Subcutaneous abdominal adipose tissue (tissue), 5 donors: ENCODE results near the gene FCRL6.
A peak's percentile ranks its signal among the peaks of the same experiment; 100 is the strongest.

Experiments used
- H3K27ac ChIP-seq: one replicate; pipeline ENCODE4 v1.7.0; 2013; ENCODE audit warnings: low read depth, mild to moderate bottlenecking, inconsistent platforms, low read length, moderate library complexity
- H3K27me3 ChIP-seq, 5 donors: one replicate each; pipeline ENCODE4 v1.7.0; 2013; ENCODE audit warnings: low read length in 5 of 5, inconsistent platforms in 1 of 5; ENCODE audit not compliant: control insufficient read depth in 5 of 5, insufficient read depth in 4 of 5
- H3K36me3 ChIP-seq, 5 donors: one replicate each; pipeline ENCODE4 v1.7.0; 2013; ENCODE audit warnings: low read length in 5 of 5; ENCODE audit not compliant: control insufficient read depth in 5 of 5, insufficient read depth in 5 of 5
- H3K4me1 ChIP-seq, 5 donors: one replicate each; pipeline ENCODE4 v1.7.0; 2013; ENCODE audit warnings: low read length in 5 of 5, mild to moderate bottlenecking in 3 of 5, moderate library complexity in 1 of 5; ENCODE audit not compliant: control insufficient read depth in 5 of 5, insufficient read depth in 5 of 5
- H3K4me3 ChIP-seq, 5 donors: one replicate each; pipeline ENCODE4 v1.7.0; 2013; ENCODE audit warnings: low read length in 5 of 5, low read depth in 1 of 5
- H3K9ac ChIP-seq, 5 donors: one replicate each; pipeline ENCODE4 v1.7.0; 2013; ENCODE audit warnings: low read length in 5 of 5, mild to moderate bottlenecking in 4 of 5, moderate library complexity in 3 of 5
- H3K9me3 ChIP-seq, 5 donors: one replicate each; pipeline ENCODE4 v1.7.0; 2013; ENCODE audit warnings: low read length in 5 of 5; ENCODE audit not compliant: control insufficient read depth in 5 of 5
- donor health status: healthy.
- donor health status: healthy.
- donor health status: healthy.
- donor health status: healthy.
- donor health status: healthy.

The FCRL6 gene

GRCh38 chr1:159845751-159846629, 43.8 kb downstream of the FCRL6 start:
- Histone ChIP-seq H3K4me3 (no peak overlapping the region), H3K27me3 (no peaks in the 10 kb centered on the region), H3K9me3 (no peaks in the 10 kb centered on the region), H3K9ac (no peak overlapping the region), H3K36me3 (no peaks in the 10 kb centered on the region), H3K4me1 (no peaks in the 10 kb centered on the region), H3K27ac (no peak overlapping the region)

DNA sequence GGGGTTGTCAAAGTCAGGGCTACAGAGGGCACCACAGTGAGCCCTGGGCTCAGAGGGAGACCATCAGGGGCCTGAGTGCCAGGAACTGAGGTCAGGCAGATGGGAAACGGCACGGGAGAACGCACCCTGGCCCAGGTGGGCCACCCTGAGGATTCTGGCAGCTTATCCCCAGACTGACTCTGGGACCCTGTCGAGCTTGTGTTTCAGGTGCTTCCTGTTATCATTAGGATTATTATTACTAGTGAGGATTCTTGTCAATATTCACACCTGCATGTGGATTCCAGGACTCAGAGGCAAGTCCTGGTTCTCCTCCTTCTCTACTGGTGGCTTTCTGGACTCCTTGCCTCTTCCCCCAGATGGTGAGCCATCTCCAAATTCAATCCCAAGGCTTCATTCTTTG, 45.1 kb downstream of the FCRL6 start:
- Histone ChIP-seq H3K9ac (no peak overlapping the region), H3K27ac (no peak overlapping the region), H3K4me1 (no peaks in the 10 kb centered on the region), H3K36me3 (no peaks in the 10 kb centered on the region), H3K4me3 (no peak overlapping the region), H3K27me3 (no peaks in the 10 kb centered on the region), H3K9me3 (no peaks in the 10 kb centered on the region)

DNA sequence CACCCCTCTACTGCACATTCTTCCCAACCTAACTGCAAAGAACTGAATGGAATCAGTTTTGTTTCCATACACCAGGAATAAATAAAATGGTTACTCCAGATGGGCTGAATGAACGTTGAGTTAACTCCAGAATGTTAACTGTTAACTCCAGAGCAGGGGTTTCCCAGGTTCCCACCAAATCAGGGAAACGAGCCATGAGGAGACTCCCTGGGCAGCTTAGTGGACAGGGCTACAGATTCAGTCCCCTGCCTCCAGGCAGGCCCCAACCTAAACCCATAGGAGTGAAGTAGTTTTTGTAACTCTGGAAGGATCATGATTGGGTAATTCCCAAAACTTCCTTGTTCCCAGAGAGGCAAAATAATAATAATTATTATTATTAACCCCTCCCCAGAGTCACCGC, 46.2 kb downstream of the FCRL6 start:
- Histone ChIP-seq H3K9me3 (no peaks in the 10 kb centered on the region), H3K4me3 (no peak overlapping the region), H3K9ac (no peak overlapping the region), H3K36me3 (no peaks in the 10 kb centered on the region), H3K27ac (no peak overlapping the region), H3K4me1 (peaks cover 0 to 2% (median 0%) of the 10 kb centered on the region in 5 donors), H3K27me3 (no peaks in the 10 kb centered on the region)

GRCh38 chr1:159849626-159850366, 47.6 kb downstream of the FCRL6 start:
- Histone ChIP-seq H3K27ac (no peak overlapping the region), H3K4me1 (peaks cover 0 to 15% (median 7%) of the 10 kb centered on the region in 5 donors), H3K36me3 (no peaks in the 10 kb centered on the region), H3K4me3 (no peak overlapping the region), H3K27me3 (no peaks in the 10 kb centered on the region), H3K9me3 (no peaks in the 10 kb centered on the region), H3K9ac (no peak overlapping the region)

GRCh38 chr1:159851407-159851806, 49.2 kb downstream of the FCRL6 start:
- H3K4me3 ChIP-seq, result no peak overlapping the region
- peaks cover 0 to 24% (median 15%) of the 10 kb centered on the region in 5 donors for H3K4me1 ChIP-seq
- no peaks in the 10 kb centered on the region for H3K9me3 ChIP-seq
- no peaks in the 10 kb centered on the region for H3K36me3 ChIP-seq
- no peak overlapping the region for H3K27ac ChIP-seq
- no peak overlapping the region for H3K9ac ChIP-seq
- no peaks in the 10 kb centered on the region for H3K27me3 ChIP-seq

- H3K9ac ChIP-seq, result peak overlapping the region; percentile 38 to 77 (median 68)
- H3K36me3 ChIP-seq, result no peaks in the 10 kb centered on the region
- peak overlapping the region in 4 of 5 donors; percentile 70 to 81 (median 76) for H3K4me3 ChIP-seq
- H3K27ac ChIP-seq, result peak overlapping the region; percentile 58
- no peaks in the 10 kb centered on the region for H3K27me3 ChIP-seq
- peaks cover 0 to 24% (median 15%) of the 10 kb centered on the region in 5 donors for H3K4me1 ChIP-seq
- no peaks in the 10 kb centered on the region for H3K9me3 ChIP-seq
Observed at GRCh38 chr1:159853417-159854115, 51.4 kb downstream of the FCRL6 start.

- peak overlapping the region; percentile 58 for H3K27ac ChIP-seq
- H3K9ac ChIP-seq, result peak overlapping the region; percentile 38 to 77 (median 68)
- no peaks in the 10 kb centered on the region for H3K27me3 ChIP-seq
- H3K4me1 ChIP-seq, result peaks cover 0 to 24% (median 15%) of the 10 kb centered on the region in 5 donors
- H3K9me3 ChIP-seq, result no peaks in the 10 kb centered on the region
- peak overlapping the region in 4 of 5 donors; percentile 70 to 81 (median 76) for H3K4me3 ChIP-seq
- H3K36me3 ChIP-seq, result no peaks in the 10 kb centered on the region
Observed at GRCh38 chr1:159854116-159854692, 52.0 kb downstream of the FCRL6 start.

- H3K9me3 ChIP-seq, result no peaks in the 10 kb centered on the region
- no peaks in the 10 kb centered on the region for H3K27me3 ChIP-seq
- H3K27ac ChIP-seq, result peak overlapping the region; percentile 58
- H3K4me1 ChIP-seq, result peaks cover 0 to 24% (median 15%) of the 10 kb centered on the region in 5 donors
- peak overlapping the region; percentile 59 to 81 (median 72) for H3K4me3 ChIP-seq
- peak overlapping the region; percentile 38 to 77 (median 68) for H3K9ac ChIP-seq
- no peaks in the 10 kb centered on the region for H3K36me3 ChIP-seq
Observed at GRCh38 chr1:159854693-159855192, 52.6 kb downstream of the FCRL6 start.

- H3K27me3 ChIP-seq, result no peaks in the 10 kb centered on the region
- peaks cover 0 to 24% (median 15%) of the 10 kb centered on the region in 5 donors for H3K4me1 ChIP-seq
- no peaks in the 10 kb centered on the region for H3K36me3 ChIP-seq
- no peak overlapping the region for H3K9ac ChIP-seq
- H3K9me3 ChIP-seq, result no peaks in the 10 kb centered on the region
- H3K27ac ChIP-seq, result no peak overlapping the region
- peak overlapping the region in 2 of 5 donors; percentile 70 to 79 for H3K4me3 ChIP-seq
Observed at GRCh38 chr1:159855709-159856108, 53.5 kb downstream of the FCRL6 start.
